Dermis microvascular lymphatic vessel endothelial cell (primary cell): Measurements from ENCODE around the gene SNU13. TPM values are rescaled to one million over a fixed set of nuclear protein-coding genes. Genes with fewer than 3 reads are reported as not detected.
"Not testable (repeated sequence)": the region's sequence is repeated elsewhere in the genome, so short reads cannot be mapped to it uniquely, and the experiment has no call there.

Source experiments
- DNase-seq, 2 donors: peaks; one replicate each; pipeline versions ENCODE4 v3.0.0 to v3.0.0-alpha.2; 2010; ENCODE audit warnings: low read depth in 2 of 2
- total RNA-seq: library from RNA; depleted of rRNA; stranded (reverse); fragments of >200 nt; gene quantifications from 2 replicates; pipeline ENCODE4 v1.2.1, GENCODE V29; 2014

SNU13 gene
- total RNA-seq, 1 donor from 2014 or later: 67.3 TPM

DNA sequence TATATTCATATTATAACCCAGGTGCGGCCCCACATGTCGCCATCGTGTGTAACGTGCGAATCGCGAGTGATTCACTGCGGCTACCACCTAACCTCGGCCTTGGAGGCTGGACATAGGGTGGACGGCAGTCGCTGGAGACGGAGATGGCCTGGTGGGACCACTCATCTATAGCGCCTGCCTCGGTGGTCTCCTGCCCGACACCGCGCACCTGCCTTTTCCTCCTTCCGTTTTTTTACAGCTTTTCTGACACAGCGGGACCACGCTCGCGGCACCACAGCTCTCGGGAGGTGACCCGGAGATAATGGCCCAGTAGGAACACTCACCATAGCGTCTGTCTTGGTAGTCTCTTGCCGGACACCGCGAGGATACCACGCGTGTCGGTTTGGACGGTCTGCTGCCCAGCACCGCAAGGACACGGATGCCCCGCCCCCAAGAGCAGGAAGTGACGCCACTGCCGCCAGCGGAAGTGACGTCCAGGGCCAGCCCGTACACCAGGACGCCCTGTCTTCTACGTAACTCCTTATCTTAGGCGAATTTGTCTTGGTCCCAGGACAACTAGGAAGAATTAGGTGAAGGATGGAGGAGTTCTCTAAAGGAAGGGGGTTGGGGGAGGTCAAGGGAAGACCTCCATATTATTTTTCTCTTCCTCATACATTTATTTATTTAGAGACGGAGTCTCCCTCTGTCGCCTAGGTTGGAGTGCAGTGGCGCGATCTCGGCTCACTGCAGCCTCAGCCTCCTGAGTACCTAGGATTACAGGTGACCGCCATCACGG, 6.4 kb downstream of the SNU13 start:
- DNase-seq: peak; percentile 75 to 89

GRCh38 chr22:41681616-41682015, 7.1 kb downstream of the SNU13 start:
- no peak for DNase-seq

GRCh38 chr22:41676134-41676533, 12.5 kb downstream of the SNU13 start:
- no peak for DNase-seq

DNA sequence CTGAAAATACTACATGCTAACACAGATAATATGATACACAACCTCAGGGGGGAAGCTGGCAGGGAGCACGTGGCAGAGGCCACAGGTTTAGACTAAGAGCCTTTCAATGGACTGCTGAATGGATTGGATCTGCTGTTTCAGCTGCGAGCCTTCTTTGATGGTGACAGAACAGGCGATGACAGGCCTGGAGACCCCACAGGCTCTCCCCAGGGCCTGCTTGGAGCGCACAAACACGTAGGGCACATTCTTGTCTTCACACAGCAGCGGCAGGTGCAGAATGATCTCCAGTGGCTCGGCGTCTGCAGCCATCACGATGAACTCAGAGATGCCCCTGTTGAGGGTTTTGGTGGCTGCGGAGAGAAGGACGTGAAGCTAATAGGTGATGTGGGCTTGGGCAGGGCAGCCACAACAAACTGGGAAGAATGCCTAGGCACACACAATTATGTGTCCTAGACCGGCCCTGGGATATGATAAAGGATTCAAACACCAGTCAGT, 13.8 kb downstream of the SNU13 start:
- no peak for DNase-seq

DNA sequence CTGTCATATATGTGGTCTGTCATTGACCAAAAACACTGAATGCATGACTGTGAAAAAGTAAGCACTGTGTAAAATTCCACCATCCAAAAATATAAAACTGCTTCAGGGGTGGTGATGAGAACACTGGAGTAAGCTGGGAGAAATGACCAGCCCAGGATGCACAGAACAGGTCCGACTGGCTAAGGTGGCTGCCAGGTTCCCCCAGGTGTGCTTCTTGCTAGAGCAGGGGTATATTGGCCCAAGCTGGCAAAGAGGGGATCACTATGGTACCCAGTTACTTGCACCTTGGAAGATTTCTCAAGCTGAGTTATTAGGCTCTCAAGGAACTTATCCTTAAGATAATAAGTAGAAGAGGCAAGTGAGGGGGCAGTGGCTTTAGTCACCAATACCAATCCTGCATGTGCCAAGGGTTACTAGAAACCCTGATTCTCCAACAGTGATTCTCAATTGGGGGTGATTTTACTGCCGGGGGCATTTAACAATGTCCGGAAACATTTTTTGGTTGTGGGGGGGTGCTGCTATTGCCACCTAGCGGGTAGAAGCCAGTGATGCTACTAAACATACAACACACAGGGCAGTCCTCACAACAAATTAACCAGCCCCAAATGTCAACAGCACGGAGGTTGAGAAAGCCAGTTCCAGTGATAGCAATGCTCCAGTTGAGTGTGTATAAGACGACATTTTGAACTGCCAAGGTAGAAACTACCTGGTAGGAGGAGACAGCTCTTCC, 15.7 kb downstream of the SNU13 start:
- peak in 1 of 2 donors; percentile 32 for DNase-seq

DNA sequence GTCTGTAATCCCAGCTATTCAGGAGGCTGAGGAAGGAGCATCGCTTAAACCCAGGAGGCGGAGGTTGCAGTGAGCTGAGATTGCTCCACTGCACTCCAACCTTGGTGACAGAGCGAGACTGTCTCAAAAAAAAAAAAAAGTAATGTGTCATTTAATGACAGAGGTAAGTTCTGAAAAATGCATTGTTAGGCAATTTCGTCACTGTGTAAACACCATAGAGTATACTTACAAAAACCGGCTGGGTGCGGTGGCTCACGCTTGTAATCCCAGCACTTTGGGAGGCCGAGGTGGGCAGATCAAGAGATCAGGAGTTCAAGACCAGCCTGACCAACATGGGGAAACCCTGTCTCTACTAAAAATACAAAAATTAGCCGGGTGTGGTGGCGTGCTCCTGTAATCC, 16.6 kb downstream of the SNU13 start:
- DNase-seq: not testable (repeated sequence)

GRCh38 chr22:41668971-41669911, 19.4 kb downstream of the SNU13 start:
- peak; percentile 73 to 81 for DNase-seq

- DNase-seq: no peak
Observed at GRCh38 chr22:41664951-41665350, 23.7 kb downstream of the SNU13 start.

- DNase-seq: no peak
Observed at GRCh38 chr22:41664490-41664889, 24.2 kb downstream of the SNU13 start.

DNA sequence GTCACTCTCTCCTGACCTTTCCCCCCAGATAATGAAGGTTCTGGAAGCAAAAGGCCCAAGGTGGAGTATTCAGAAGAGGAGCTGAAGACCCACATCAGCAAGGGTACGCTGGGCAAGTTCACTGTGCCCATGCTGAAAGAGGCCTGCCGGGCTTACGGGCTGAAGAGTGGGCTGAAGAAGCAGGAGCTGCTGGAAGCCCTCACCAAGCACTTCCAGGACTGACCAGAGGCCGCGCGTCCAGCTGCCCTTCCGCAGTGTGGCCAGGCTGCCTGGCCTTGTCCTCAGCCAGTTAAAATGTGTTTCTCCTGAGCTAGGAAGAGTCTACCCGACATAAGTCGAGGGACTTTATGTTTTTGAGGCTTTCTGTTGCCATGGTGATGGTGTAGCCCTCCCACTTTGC, 25.1 kb downstream of the SNU13 start:
- DNase-seq: not testable (repeated sequence)

- no peak for DNase-seq
Observed at GRCh38 chr22:41661713-41662112, 27.0 kb downstream of the SNU13 start.

- no peak for DNase-seq
Observed at GRCh38 chr22:41661088-41661487, 27.6 kb downstream of the SNU13 start.

- no peak for DNase-seq
Observed at GRCh38 chr22:41660416-41660815, 28.3 kb downstream of the SNU13 start.

DNA sequence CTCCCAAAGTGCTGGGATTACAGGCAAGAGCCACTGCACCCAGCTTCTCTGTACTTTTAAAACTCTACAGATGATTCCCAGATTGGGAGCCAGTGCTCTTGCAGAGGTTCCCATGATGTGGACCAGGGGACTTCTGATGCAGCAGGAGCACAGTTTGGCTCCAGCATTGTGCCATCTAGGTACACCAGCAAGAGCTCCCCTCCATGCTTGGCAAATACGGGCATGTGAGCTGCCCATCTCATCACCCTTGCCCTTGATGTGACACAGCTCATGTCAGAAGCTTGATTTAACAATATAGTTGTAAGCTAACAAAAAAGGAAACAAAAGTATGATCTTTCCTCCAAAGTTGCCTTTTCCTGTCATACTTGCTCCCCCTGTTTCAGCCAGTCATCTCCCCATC, 28.7 kb downstream of the SNU13 start:
- no peak for DNase-seq

GRCh38 chr22:41658869-41659268, 29.8 kb downstream of the SNU13 start:
- DNase-seq: no peak

GRCh38 chr22:41657709-41658108, 31.0 kb downstream of the SNU13 start:
- no peak for DNase-seq

DNA sequence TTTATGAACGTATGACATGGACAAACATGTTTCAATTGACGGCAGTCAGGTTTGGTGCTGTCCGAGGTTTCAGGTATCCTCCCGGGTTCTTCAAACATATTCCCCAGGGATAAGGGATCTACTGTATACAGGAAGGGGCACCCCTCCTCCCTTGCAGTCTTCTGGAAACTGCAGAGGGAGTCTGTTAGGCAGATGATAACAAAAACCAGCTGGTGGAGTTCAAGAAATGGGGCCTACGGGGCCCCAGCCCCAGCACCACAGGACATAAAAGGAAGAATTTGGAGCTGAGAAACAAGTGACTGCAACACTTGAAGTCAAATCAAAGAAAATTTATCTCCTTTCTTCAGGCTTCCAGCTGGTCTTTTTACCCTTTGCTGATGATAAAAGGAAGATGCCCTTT, 32.1 kb downstream of the SNU13 start:
- DNase-seq: no peak

DNA sequence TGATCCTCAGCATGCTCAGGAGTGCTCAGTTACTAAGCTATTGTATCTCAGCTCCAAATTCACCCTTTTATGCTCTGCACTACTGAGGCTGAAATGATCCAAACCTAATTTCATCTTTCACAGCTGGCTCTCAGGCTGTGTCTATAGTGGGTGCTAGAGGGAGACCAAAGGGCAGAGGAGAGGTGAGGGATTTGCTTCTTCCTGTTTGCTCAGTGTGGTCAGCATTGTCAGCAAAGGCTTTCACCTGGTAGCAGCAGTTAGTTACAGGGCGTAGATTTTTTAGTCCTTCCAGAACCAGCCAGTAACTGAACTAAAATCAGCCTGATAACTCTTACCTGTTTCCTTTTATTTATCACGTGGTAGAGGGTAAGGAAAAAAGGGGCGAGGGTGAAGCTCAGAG, 34.3 kb downstream of the SNU13 start:
- DNase-seq: no peak

- DNase-seq: no peak
Observed at GRCh38 chr22:41650821-41651220, 37.8 kb downstream of the SNU13 start.

DNA sequence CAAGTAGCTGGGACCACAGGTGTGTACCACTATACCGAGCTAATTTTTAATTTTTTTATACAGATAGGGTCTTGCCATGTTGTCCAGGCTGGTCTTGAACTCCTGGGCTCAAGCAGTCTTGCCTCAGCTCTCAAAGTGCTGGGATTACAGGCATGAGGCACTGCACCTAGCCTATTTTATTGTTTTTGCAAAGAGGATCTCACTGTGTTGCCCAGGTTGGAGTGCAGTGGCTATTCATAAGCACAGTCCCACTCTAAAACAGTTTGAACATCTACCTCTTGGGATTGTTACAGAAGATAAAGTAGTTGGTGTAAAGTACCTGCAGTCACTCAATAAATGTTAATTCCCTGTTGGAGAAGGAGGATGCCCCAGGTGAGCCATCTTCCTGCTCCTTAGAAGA, 38.4 kb downstream of the SNU13 start:
- DNase-seq: no peak

- no peak for DNase-seq
Observed at GRCh38 chr22:41648432-41648831, 40.2 kb downstream of the SNU13 start.

DNA sequence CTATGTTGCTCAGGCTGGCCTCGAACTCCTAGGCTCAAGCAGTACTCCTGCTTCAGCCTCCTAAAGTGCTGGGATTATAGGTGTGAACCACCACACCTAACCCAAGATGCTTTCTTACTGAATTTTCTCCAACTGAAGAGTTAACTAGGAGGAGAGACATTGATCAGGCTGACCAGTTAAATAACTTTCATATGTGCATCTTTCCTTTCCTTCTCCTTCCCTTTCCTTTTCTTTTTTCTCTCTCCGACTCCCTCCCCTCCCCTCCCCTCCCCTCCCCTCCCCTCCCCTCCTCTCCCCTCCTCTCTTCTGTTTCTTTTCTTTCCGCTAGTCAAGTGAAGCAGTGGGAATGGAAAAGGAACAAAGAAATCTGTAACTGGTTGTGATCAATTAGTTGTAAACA, 40.9 kb downstream of the SNU13 start:
- DNase-seq: no peak
